HG03066 (cell line): ENCODE data around the gene TPPP2.

ENCODE experiments used
- ATAC-seq: cut with Tn5 transposase; IDR thresholded peaks from one replicate; pipeline ENCODE4 v1.9.1; 2021; ENCODE audit warnings: low read depth; ENCODE audit not compliant: unreplicated experiment

TPPP2 gene

DNA sequence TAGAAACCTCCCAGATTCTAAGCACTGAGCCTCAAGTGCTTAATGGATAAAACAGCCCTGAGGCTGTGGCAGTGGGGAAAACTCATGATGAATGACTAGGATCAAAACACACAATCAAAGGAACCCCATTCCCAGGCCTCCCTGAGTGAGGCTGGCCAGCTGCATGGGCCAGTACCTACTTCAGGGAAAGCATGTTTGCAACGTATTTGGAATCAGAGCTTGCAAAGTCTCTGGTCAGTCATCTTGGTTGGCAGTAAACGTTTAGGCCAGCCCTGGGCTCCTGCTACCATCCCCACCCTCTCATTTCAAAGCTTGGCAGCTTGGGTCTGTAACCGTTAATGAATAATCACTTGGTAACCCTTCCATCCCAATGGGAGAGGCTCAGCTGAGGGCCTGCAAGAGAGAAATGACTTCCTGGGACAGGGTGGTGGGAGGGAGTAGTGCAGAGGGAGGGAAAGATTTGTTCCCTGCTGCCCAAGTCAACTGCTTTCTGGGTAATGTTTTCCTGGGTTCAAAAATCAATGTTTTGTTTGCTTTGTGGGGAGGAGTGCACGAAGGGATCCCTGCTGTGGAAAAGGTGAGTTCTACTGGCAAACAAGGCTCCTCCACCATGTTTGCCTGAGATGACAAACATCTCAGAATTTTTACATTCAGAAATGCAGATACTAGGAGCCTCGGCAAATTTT is 25.6 kb downstream of the TPPP2 start:
- no peak for ATAC-seq

DNA sequence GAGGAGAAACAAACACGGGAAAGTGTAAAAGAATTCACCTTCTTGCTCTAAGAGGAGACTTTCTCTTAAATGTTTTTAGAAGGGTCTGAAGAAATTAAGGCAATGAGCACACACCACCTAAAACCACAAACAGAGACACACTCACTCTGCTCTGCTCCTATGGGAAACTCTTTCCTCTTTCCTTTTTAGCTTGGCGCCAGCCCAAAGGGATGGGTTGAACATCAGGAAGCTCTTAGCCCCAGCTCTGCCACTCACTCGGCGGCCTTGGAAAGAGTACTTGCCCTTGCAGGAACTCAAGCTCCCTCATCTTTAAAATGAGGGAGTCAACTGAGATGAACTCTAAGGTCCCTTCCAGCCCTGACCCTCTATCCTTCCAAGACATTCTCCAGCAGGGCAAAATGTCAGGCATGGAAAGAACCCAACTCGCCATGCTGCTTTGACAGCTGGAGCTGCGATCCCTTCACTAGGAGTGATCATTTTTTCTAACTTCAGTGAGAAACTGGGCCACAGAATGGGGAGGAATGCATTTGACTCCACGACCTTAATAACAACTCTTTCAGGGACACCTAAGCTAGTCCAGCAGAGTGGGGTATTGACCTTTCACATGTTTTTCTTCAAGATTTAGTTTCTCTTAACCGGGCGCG is 26.6 kb downstream of the TPPP2 start:
- ATAC-seq, result no peak

DNA sequence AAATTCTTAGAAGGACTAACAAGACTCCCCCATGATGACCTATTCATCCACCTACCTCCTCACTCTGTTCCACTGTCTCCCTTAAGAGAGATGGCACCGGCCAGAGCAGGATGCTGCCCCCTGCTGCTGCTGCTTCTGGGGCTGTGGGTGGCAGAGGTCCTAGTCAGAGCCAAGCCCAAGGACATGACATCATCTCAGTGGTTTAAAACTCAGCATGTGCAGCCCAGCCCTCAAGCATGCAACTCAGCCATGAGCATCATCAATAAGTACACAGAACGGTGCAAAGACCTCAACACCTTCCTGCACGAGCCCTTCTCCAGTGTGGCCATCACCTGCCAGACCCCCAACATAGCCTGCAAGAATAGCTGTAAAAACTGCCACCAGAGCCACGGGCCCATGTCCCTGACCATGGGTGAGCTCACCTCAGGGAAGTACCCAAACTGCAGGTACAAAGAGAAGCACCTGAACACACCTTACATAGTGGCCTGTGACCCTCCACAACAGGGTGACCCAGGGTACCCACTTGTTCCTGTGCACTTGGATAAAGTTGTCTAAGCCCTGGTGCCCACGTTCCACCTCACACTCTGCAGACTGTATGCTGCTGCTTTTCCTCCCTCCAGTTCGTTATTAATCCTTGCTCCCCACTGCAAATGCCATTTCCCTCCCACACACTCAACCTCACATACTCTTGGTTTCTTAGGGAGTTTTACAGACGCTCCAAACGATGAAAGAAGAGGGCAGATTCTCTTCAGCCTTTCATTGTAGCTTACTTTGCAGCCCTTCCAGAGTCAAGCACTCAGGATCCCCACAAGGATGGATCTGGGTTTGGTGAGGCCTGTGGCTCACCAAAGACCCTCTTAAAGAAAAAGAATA is 28.0 kb downstream of the TPPP2 start, which contains the start of gene RNASE8:
RNASE8 (plus strand) TSS at position 20 of the 873 bp plus-strand sequence; CDS start at position 91, 71 bp downstream.
- ATAC-seq, result no peak

DNA sequence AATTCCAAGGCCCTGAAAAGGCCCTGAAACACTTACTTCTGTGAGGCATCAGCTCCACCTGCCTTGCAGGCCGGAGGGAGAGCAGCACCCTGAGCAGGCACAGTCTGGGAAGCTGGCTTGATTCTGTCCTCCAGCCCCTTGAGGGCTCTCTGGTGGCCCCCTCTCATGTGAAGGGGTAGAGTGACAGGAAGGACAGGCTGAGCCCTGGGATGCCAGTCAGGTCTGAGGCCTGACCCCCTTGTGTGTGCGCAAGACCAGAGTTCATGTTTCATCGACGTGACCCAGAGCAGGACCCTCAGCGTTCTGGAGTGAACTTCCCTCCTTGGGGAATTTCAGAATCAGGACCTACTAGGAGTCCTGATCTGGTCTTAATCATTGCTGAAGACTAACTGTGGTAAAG is 28.9 kb downstream of the TPPP2 start:
- ATAC-seq, result no peak

DNA sequence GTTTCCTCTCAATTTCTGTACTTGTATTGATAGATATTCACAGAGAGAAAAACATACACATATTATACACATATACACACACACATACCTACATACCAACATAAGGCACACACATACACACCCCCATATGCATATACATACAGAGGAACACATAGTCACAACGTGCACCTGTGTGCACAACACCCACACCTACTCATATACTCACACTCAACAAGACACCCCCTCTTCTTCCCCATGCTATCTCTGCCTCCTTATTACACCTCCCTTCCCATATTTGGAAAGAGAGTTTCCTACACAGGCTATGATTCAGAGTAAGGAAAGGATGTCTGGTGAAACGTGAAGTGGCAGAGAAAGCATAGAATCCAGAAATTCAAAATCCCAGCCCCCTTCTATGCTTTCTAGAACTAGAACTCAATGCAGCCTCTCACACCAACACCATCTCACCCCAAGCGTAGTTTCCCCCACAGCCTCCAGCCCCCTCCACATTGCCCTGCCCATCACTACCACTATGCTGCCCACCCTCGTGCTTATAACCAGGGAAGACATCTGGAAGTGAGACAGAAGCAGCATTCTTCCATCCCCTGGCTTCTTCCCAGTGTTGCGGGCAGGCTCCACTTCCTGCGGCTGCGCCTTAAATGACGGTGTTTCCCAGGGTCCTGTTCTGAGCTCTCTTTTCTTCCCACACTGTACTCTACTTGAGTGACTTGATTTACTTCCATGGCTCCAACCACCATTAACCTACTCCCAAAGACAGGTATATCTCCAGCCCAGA is 30.0 kb downstream of the TPPP2 start:
- ATAC-seq, result no peak

DNA sequence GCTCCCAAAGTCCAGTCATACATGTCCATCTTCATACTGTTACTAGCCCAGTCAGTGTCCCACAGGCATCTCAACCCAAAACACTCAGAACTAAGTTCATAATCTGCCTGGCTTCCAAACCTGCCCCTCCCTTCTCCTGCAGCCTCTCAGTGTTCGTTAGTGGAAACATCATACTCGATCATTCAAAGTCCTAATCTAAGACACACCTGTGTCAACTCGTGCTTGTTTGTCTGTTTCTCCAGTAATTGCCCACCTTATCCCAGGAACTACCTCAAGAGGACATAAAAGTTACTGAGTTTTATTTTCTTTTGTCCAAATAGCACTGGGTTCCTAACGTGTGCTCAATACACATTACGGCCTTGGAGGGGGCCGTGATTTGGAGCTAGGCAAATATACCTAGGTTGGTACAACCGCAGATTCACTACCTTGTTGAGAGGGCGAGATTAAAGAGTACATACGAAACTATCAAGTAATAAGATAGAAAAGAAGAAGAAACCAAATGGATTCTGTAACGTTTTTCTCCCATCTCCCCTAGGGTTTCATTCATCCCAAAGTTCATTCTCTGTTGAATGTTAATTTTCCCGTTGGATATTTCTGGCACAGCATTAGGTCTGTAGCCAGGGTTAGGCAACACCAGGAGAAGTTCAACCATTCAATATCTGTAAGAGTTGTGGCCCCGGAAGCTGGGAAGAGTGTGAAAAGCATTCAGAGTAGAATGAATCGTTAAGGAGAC is 30.8 kb downstream of the TPPP2 start:
- no peak for ATAC-seq

DNA sequence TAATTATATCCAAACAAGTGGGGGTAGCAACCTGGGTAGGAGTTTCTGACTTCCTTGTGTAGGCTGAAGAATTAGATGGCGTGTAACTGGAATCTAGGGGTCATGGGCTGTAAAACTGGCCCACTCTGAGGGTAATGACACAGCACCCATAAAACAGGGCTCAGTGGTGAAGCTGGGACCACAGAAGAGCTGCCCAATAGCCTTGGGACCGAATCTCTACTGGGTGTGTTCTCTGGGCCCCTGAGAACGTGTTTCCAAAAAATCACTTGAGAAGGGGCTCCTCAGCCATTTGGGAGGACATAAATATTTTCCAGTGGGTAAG is 31.3 kb downstream of the TPPP2 start:
- ATAC-seq, result no peak

DNA sequence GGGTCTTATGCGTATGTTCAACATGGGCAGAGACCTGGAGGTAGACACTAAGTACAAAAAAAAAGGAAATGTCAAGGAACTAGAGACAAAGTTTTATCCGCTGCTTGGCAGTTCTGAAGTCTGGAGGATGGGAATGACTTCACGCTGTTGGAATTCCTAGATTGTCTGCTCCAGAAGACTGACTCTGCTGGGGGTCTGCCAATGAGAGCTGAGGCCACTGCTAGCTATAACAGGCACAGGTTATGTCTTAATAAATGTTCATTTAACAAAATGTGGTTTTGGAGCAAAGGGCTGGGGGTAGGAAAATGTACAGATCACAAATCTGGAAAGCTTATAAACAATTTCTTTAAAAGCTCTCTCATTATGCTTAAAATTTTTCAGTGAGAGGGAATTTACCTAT is 33.5 kb downstream of the TPPP2 start:
- ATAC-seq, result no peak

DNA sequence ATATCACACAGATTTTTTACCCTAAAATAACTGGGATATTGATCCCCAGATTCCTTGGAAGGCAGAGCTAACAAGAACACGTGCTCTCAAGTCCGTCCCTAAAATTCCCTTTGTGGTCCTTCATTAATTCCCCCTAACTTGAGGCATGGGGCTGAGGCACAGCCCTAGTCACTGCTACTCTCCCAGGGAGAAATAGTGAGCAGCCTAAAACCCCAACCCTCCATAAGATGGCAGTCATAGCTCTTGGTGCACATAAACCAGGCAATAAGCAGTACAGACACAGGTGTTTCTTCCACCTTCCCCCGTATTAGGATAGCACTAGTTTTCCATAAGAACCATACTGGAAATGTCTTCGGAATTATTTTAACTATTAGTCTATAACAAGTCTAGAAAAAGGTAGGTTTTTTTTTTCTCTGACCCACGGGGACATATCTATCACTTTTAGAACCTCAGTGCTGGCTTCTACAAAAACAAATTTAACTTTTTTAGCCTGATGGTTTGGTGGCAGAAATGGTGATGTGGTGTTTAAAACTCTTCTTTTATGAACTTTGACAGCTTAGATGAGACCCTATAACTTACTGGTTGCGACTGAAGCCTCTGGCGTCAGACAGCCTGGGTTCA is 37.0 kb downstream of the TPPP2 start:
- no peak for ATAC-seq

DNA sequence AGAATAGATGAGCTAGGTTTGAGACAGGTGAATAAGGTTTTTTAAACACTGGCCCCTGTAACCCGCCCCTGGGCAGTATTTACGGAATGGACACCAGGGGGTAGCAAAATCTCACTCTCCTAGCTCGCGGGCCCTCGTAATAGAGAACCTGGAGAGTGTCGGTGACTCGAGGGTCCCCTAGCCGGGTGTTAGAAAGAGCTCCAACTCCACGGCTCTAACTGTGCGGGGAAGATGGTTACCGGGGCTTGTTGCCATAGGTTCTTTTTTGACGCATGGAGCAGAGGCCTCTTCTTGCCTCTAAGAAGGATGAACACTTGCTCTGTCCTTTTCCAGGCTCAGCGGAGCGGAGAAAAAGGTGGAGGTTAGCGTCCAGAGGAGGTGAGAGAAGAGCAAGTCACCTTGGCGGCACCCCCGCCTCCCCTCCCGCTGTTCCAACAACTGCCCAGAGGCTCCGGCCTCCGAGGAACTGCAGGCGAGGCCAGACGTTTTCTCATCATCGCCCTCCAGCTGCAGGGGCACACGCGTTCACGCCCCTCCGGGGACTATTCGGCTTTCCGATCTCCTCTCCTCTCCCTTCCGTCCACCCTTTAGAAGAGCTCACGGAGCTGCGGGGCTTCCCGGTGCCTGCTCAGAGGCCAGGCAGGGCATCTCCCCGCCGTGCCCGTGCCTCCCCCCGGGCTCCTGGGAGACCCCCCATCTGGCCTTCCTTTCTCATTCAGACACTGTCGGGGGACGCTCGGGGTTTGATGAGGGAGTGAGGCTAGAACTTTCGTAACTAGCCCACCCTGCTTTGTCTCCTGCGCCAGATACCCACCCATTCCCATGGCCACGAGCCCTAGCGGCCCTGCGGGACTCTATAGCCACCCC is 38.7 kb downstream of the TPPP2 start:
- ATAC-seq, result no peak

DNA sequence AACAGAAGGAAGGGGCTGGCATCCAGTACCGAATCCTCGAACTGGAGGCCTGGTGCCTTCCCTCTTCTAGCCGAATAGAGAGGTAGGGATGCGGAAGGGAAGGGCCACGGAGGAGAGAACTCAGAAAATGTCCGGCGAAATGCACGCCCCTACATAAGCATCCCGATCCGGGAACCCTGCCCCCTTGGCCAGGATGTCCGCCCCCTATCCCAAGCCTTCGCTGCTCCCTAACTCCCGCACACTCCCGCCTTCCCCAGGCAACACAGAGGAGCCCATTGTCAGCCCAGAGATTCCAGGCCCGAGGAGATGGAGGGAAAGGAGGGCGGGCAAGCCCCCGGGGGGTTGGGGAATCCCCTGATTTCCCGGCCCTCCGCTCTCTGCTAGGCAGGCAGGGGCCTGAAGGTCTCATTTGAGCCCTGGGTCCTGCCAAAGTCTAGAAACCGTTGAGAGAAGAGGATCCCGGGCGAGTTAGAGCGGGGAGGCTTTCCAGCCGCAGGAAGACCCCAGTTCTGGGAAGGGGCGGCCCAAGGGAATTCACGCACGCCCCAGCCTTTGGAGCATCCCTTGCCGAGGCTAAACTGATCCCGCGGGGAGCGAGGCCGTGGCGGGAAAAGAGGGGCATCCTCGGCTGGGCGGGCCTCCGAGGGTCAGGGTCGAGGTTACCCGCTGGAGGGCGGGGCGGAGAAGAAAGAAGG is 39.5 kb downstream of the TPPP2 start:
- no peak for ATAC-seq

DNA sequence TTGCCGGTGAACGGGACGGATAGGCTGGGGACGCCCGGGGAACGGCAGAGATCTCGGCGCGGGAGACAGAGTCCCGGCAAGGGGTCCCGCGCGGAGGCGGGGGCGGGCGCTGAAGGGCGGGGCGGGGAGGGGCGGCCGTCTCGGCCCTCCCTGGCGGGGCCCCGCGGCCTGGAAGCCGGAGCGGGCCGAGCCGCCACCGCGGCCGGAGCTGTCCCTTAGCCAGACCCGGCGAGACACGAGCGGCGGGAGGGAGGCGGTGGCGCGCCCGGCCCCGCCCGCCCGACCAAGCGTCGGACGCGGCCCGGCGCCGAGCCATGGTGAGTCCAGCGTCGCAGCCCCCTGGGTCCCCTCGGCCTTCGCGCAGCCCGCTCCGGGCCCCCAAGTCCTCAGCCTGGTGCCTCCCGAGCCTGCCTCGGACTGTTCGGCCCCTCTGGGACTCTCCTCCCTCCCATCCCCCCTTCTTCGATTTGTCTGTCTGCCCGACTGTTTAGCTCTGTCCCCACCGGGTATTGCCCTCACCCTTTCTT is 40.1 kb downstream of the TPPP2 start, which contains the start of gene ARHGEF40:
ARHGEF40 (plus strand) TSS at position 222 of the 527 bp plus-strand sequence; CDS start at position 315, 93 bp downstream.
- no peak for ATAC-seq

DNA sequence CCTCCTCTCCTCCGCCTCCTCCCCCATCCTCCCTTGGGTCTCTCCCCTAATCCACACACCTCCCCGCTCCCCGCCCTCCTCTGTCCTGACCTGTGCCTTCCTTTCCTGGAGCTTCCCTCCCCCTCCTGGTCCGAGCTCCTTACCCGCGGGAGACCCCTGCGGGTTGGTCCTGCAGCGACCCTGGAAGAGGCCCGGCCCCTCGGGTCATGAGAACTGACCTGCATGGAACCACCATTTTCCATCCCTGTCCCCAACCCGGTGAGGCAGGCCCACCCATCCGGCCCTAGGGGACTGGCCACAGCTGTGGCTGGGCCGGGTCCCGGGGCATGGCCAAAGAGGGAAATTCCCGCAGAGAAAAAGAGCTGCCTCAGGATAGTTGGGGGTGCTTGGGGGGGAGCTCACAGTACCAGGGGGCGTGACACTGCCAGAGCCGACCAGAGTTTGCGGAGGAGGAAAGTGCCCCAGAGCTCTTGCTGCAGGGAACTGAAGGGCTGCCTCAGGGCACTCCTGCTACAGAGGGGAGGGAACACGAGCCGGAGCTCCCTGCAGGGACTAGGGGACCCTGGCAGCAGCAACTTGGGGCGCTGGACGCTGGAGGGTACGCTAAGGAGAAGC is 40.7 kb downstream of the TPPP2 start:
- ATAC-seq, result peak; percentile 9

DNA sequence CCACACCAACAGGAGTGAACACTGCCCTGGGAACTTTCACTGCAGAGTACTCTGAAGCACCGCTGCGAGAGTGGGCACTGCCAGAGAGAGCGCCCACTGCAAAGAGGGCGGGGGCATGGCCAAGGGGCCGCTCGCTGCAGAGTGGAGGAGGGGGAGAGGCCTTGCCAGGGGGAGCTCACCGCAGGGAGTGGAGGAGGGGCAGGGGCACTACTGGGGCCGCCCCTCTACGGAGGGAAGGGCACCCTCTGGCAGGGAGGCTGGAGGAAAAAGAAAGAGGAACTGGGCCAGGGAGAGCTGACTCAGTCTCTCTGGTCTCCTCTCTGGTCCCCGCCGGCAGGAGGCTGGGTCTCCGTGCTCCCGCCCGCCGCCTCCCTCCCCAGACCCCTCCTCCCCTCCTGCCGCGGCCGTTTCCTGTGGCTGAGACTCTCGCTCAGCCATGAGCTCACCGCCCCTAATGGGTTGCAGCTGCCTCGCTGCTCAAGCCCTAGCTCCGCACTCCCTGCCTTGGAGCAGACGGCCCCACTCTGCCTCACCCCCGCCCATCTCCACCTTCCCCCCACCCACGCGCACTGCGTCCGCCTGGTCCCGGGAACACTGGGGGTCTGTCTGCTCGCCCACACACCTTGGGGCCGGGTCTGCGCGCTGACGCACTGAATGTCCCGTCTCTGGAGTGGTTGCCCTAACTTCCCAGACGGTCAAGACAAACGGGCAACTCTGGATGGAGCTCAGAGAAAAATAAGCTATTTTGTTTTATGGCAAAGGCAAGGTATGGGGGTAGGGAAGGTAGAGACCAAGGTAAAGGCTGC is 41.4 kb downstream of the TPPP2 start:
- ATAC-seq, result peak; percentile 64

DNA sequence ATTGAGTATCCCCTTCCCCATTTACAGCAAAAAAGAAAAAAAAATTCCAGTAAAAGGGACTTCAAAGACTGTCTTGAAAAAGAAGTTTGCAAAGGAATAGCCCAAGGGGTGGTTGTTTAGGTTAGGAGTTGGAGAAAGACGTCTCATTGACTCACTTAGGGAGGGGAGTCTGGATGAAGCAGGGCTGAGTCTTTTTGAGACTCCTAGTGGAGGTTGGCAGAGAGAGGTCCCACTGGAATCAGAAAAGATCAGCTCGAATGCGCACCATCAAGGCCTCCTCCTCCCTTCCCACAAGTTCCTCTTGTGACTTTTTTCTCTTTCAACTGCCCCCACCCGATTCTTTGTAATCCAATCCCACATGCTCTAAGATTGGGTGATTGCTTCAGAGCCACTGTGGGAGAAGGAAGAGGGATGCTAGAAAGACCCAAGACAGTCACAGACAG is 42.0 kb downstream of the TPPP2 start:
- ATAC-seq, result no peak

DNA sequence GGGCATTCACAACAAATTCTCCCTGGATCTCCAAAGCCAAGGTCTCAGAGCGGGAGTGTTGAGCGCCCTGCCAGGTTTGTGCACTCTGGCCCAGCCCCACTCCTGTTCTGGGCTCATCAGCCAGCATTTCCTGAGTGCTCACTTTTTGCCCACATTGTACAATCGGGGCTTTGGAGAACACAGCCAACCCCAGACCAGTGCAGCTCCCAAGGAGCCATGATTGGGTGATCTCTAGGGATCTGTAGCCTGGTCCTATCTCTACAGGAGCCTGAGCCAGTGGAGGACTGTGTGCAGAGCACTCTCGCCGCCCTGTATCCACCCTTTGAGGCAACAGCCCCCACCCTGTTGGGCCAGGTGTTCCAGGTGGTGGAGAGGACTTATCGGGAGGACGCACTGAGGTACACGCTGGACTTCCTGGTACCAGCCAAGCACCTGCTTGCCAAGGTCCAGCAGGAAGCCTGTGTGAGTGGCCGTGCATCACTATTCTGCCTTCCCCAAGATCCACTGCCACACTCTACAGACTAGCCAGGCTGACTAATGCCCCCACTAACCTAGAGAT is 42.8 kb downstream of the TPPP2 start:
- no peak for ATAC-seq
